Common myeloid progenitor, CD34-positive (primary cell): Measurements from ENCODE around the gene RTN4.
"Not testable (repeated sequence)": the region's sequence is repeated elsewhere in the genome, so short reads cannot be mapped to it uniquely, and the experiment has no call there.

Source experiments
- CTCF ChIA-PET: fragments of 350-600 bp; sonication (Branson Sonifier 250); formaldehyde crosslinking; loops from one replicate; lab custom pipeline; 2021; ENCODE audit warnings: antibody characterized with exemption; lab: Charles Lee
- POLR2A ChIA-PET: fragments of 350-600 bp; sonication (Branson Sonifier 250); formaldehyde crosslinking; loops from one replicate; lab custom pipeline; 2021; ENCODE audit warnings: antibody characterized with exemption; lab: Charles Lee
- DNase-seq, 3 donors: peaks; one replicate each; pipeline versions ENCODE4 v3.0.0 to v3.0.0-alpha.2; 2013
- H3K27ac ChIP-seq, 2 experiments: 1 replicate in 1 of 2; 2 replicates in 1 of 2; pipeline ENCODE4 v1.7.0; 2013; ENCODE audit warnings: inconsistent platforms in 2 of 2, low read length in 2 of 2, mild to moderate bottlenecking in 2 of 2, low read depth in 1 of 2, moderate library complexity in 1 of 2; ENCODE audit not compliant: severe bottlenecking in 2 of 2, insufficient read depth in 1 of 2, poor library complexity in 1 of 2
- H3K27me3 ChIP-seq, 5 experiments: replicated peaks in 2 of 5; 1 replicate in 3 of 5; 2 replicates in 2 of 5; pipeline versions ENCODE4 v1.6.1 to v1.7.0; 2013; ENCODE audit warnings: low read length in 4 of 5, mild to moderate bottlenecking in 2 of 5, moderate library complexity in 2 of 5, inconsistent platforms in 1 of 5; ENCODE audit not compliant: insufficient read depth in 5 of 5, control insufficient read depth in 4 of 5
- H3K36me3 ChIP-seq, 4 experiments: 1 replicate in 2 of 4; 2 replicates in 2 of 4; pipeline versions ENCODE4 v1.6.1 to v1.7.0; 2013; ENCODE audit warnings: low read length in 3 of 4, control low read depth in 1 of 4, mild to moderate bottlenecking in 1 of 4; ENCODE audit not compliant: control insufficient read depth in 4 of 4, insufficient read depth in 4 of 4
- H3K4me1 ChIP-seq, 4 experiments: 1 replicate in 3 of 4; 2 replicates in 1 of 4; pipeline versions ENCODE4 v1.6.1 to v1.7.1; 2013; ENCODE audit warnings: low read length in 3 of 4, mild to moderate bottlenecking in 3 of 4, control low read depth in 1 of 4, inconsistent platforms in 1 of 4, moderate library complexity in 1 of 4; ENCODE audit not compliant: control insufficient read depth in 4 of 4, insufficient read depth in 4 of 4; ENCODE audit errors: control extremely low read depth in 1 of 4
- H3K4me3 ChIP-seq, 7 experiments: 1 replicate in 4 of 7; 2 replicates in 3 of 7; pipeline versions ENCODE4 v1.5.1 to v1.7.0; 2013; ENCODE audit warnings: mild to moderate bottlenecking in 7 of 7, low read length in 6 of 7, moderate library complexity in 6 of 7, inconsistent platforms in 2 of 7, low read depth in 2 of 7, control low read depth in 1 of 7; ENCODE audit not compliant: insufficient read depth in 4 of 7, control insufficient read depth in 1 of 7; ENCODE audit errors: extremely low read depth in 1 of 7
- H3K9me3 ChIP-seq, 5 experiments: 1 replicate in 4 of 5; 2 replicates in 1 of 5; pipeline versions ENCODE4 v1.6.1 to v1.7.1; 2013; ENCODE audit warnings: low read length in 4 of 5, mild to moderate bottlenecking in 2 of 5, inconsistent platforms in 1 of 5, low read depth in 1 of 5, moderate library complexity in 1 of 5; ENCODE audit not compliant: control insufficient read depth in 4 of 5, insufficient read depth in 2 of 5; ENCODE audit errors: control extremely low read depth in 1 of 5
- WGBS: methylation state at CpG from one replicate; pipeline ENCODE4 v1.1.5; 2013; ENCODE audit not compliant: insufficient coverage; 5-methylcytosine and 5-hydroxymethylcytosine counted together

RTN4 gene

GRCh38 chr2:55057474-55057873 lies 7.2 kb upstream of the RTN4 start:
- WGBS: 96% methylated on average over 3 of the region's 3 CpGs
- Histone ChIP-seq H3K36me3 (no peaks in the 10 kb centered on the region), H3K9me3 (no peaks in the 10 kb centered on the region), H3K4me1 (peaks cover 1 to 8% (median 4%) of the 10 kb centered on the region in 4 experiments), H3K27me3 (no peaks in the 10 kb centered on the region), H3K27ac (no peak overlapping the region), H3K4me3 (no peak overlapping the region)
- DNase-seq: no peak
- CTCF ChIA-PET: interaction anchor here (0.8 to 4.4 kb wide), 5 partner anchors 8 to 158 kb away, joined by 3 to 21 read pairs (median 4); partner anchors contain the start of gene RTN4
- POLR2A ChIA-PET: no interaction called here

- POLR2A ChIA-PET: no interaction called here
- Histone ChIP-seq H3K27ac (no peak overlapping the region), H3K36me3 (no peaks in the 10 kb centered on the region), H3K4me3 (no peak overlapping the region), H3K27me3 (no peaks in the 10 kb centered on the region), H3K9me3 (no peaks in the 10 kb centered on the region), H3K4me1 (peaks cover 13 to 22% (median 17%) of the 10 kb centered on the region in 4 experiments)
- CTCF ChIA-PET: no interaction called here
- WGBS: 100% methylated on average over 6 of the region's 9 CpGs
- no peak for DNase-seq
Measured at GRCh38 chr2:55056024-55056521, 5.8 kb upstream of the RTN4 start.

DNA sequence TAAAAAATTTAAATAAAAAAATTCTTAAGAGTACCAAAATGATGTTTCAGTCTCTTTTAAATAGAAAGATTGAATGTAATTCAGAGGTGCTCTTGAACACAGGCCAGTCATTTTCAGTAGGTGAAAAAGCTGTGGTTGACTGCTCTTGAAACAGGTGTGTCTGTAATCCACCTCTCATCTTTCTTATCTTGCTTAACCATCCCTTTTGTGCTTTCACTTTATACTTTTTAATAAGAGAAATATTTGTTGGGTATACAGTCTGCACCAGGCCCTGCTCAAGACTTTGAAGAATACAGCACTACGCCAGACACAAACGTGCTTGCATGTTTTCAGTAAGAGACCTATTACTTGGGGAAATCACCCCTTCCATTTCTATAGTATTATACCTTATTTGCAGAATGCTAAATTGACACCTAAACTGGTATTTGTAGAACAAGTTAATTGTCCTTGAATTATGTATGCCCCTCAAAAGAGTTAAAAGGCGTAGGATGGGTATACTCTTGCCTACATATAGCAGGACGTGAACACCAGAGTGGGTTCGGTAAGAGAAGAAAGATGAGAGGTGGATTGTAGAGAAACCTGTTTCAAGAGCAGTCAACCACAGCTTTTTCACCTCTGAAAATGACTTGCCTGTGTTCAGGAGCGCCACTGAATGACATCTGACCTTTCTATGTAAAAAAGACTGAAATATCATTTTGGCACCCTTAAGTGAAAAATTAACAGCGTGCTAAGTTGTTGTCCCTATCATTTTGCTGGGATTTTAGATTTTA lies 4.0 kb upstream of the RTN4 start:
- no peak overlapping the region for H3K27ac ChIP-seq
- ChIA-PET CTCF (no interaction called here), POLR2A (no interaction called here)
- H3K27me3 ChIP-seq: no peaks in the 10 kb centered on the region
- H3K4me3 ChIP-seq: no peak overlapping the region
- no peak for DNase-seq
- 96% methylated on average over 3 of the region's 7 CpGs for WGBS
- no peaks in the 10 kb centered on the region for H3K9me3 ChIP-seq
- no peaks in the 10 kb centered on the region for H3K36me3 ChIP-seq
- H3K4me1 ChIP-seq: peaks cover 16 to 26% (median 20%) of the 10 kb centered on the region in 4 experiments

DNA sequence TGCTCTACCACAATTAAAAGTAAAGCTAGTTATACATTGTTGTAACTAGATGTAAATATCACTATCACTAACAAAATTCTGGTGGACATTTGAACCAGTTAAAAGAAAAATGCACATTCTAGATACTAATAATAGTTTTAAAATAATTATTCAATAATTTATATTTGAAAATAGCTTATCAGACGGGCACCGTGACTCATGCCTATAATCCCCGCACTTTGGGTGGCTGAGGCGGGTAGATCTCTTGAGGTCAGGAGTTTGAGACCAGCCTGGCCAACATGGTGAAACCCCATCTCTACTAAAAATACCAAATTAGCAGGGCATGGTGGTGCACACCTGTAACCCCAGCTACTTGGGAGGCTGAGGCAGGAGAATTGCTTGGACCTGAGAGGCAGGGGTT lies 3.0 kb upstream of the RTN4 start:
- peaks cover 16 to 34% (median 22%) of the 10 kb centered on the region in 4 experiments for H3K4me1 ChIP-seq
- POLR2A ChIA-PET, H3K36me3 ChIP-seq, DNase-seq, H3K27me3 ChIP-seq, H3K27ac ChIP-seq, H3K9me3 ChIP-seq: not testable (repeated sequence)
- CTCF ChIA-PET: interaction anchor here (0.9 to 5.7 kb wide), 6 partner anchors 8 to 114 kb away, joined by 3 to 76 read pairs (median 3); no protein-coding TSS in a partner anchor
- no CpG with 5 or more reads among the region's 4 CpGs for WGBS
- H3K4me3 ChIP-seq: peak overlapping the region in 2 of 7 experiments; percentile 6 to 98

GRCh38 chr2:55052129-55053061 lies 2.1 kb upstream of the RTN4 start:
- ChIA-PET CTCF (interaction anchor here (0.9 to 5.7 kb wide), 6 partner anchors 9 to 125 kb away, joined by 3 to 76 read pairs (median 5); no protein-coding TSS in a partner anchor), POLR2A (no interaction called here)
- 80% methylated on average over 1 of the region's 7 CpGs for WGBS
- peak overlapping the region; percentile 12 to 97 for H3K27ac ChIP-seq
- peaks cover 23 to 42% (median 28%) of the 10 kb centered on the region in 4 experiments for H3K4me1 ChIP-seq
- peak; percentile 43 to 70 (median 52) for DNase-seq
- H3K36me3 ChIP-seq: no peaks in the 10 kb centered on the region
- H3K4me3 ChIP-seq: peak overlapping the region in 6 of 7 experiments; percentile 35 to 99 (median 97)
- no peaks in the 10 kb centered on the region for H3K27me3 ChIP-seq
- no peaks in the 10 kb centered on the region for H3K9me3 ChIP-seq

- no peaks in the 10 kb centered on the region for H3K27me3 ChIP-seq
- peaks cover 29 to 52% (median 38%) of the 10 kb centered on the region in 4 experiments for H3K4me1 ChIP-seq
- ChIA-PET CTCF (interaction anchor here (0.8 to 5.7 kb wide), 16 partner anchors 8 to 151 kb away, joined by 3 to 76 read pairs (median 6); no protein-coding TSS in a partner anchor), POLR2A (no interaction called here)
- no peaks in the 10 kb centered on the region for H3K9me3 ChIP-seq
- peak; percentile 74 to 87 (median 79) for DNase-seq
- no peaks in the 10 kb centered on the region for H3K36me3 ChIP-seq
- H3K27ac ChIP-seq: peak overlapping the region; percentile 91 to 97
- 6% methylated on average over 6 of the region's 9 CpGs for WGBS
- peak overlapping the region; percentile 94 to 100 (median 97) for H3K4me3 ChIP-seq
Measured at GRCh38 chr2:55051026-55051866, 995 bp upstream of the RTN4 start.
